DOHH2 (cell line): Measurements from ENCODE around the gene CDC37.

ENCODE experiments used
- EZH2phosphoT487 ChIP-seq: fragments of 200-600 bp; sonication (generic); IDR thresholded peaks from 2 replicates; pipeline ENCODE4 v1.6.1; 2017; ENCODE audit warnings: borderline replicate concordance, mild to moderate bottlenecking, antibody characterized with exemption, low read length, moderate library complexity, mixed read lengths
- TF ChIP-seq, protein P1 (sequence below): fragments of 200-600 bp; sonication (generic); IDR thresholded peaks from one replicate; pipeline ENCODE4 v1.5.1; 2014; ENCODE audit warnings: antibody characterized with exemption, mild to moderate bottlenecking, low read depth, low read length; ENCODE audit not compliant: poor library complexity, severe bottlenecking

DNA sequence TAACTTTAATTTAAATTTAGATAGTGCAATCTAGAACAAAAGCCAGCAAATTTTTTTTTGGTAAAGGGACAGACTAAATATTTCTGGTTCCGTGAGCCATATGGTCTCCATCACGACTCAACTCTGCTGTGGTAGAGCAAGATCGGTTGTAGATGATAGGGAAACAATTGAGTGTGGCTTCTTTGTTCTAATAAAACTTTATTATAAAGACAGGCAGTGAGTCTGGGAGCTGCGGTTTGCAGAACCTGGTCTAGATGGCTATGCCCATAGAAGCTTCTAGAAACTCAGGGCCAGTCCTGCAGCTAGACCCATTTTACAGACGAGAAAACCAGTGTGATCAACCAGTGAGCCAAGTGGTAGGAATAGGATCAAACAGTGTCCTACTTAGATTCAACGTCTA, 11.2 kb downstream of the CDC37 start:
- no peak for TF ChIP-seq EZH2phosphoT487
- TF ChIP-seq, protein P1, sequence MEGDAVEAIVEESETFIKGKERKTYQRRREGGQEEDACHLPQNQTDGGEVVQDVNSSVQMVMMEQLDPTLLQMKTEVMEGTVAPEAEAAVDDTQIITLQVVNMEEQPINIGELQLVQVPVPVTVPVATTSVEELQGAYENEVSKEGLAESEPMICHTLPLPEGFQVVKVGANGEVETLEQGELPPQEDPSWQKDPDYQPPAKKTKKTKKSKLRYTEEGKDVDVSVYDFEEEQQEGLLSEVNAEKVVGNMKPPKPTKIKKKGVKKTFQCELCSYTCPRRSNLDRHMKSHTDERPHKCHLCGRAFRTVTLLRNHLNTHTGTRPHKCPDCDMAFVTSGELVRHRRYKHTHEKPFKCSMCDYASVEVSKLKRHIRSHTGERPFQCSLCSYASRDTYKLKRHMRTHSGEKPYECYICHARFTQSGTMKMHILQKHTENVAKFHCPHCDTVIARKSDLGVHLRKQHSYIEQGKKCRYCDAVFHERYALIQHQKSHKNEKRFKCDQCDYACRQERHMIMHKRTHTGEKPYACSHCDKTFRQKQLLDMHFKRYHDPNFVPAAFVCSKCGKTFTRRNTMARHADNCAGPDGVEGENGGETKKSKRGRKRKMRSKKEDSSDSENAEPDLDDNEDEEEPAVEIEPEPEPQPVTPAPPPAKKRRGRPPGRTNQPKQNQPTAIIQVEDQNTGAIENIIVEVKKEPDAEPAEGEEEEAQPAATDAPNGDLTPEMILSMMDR: no peak
